NB4 (cell line): Measurements from ENCODE around the gene RIPK3.
A peak's percentile ranks its signal among the peaks of the same experiment; 100 is the strongest.
"Not testable (repeated sequence)": the region's sequence is repeated elsewhere in the genome, so short reads cannot be mapped to it uniquely, and the experiment has no call there.

Experiments
- DNase-seq: peaks from one replicate; pipeline ENCODE4 v3.0.0; 2010; ENCODE audit warnings: low read depth
- H3K4me3 ChIP-seq: one replicate; pipeline ENCODE4 v1.5.1; 2011; ENCODE audit warnings: mild to moderate bottlenecking, low read depth, low read length, moderate library complexity
- CTCF ChIP-seq: IDR thresholded peaks from one replicate; pipeline ENCODE4 v1.5.1; 2012; ENCODE audit warnings: low read depth, low read length
- MAX ChIP-seq: IDR thresholded peaks from 2 replicates; pipeline ENCODE4 v1.6.1; 2011; ENCODE audit warnings: low read depth, low read length
- MYC ChIP-seq: IDR thresholded peaks from 2 replicates; pipeline ENCODE4 v1.6.1; 2011; ENCODE audit warnings: low read depth, low read length
- POLR2A ChIP-seq: IDR thresholded peaks from 2 replicates; pipeline ENCODE4 v1.6.1; 2011; ENCODE audit warnings: mild to moderate bottlenecking; ENCODE audit not compliant: insufficient read length; ENCODE audit errors: extremely low read depth

RIPK3 gene

GRCh38 chr14:24339284-24340151 lies at the start of gene RIPK3:
Gene RIPK3 (minus strand): TSS chr14:24339991. CDS start chr14:24339826, 165 bp downstream.
- no peak for TF ChIP-seq MYC
- TF ChIP-seq MAX = no peak
- no peak for TF ChIP-seq CTCF
- no peak for TF ChIP-seq POLR2A
- DNase-seq = peak; percentile 22
- peak within 1 kb of the TSS; percentile 49 for H3K4me3 ChIP-seq

- DNase-seq = no peak
- no peak overlapping the region for H3K4me3 ChIP-seq
- TF ChIP-seq MYC (no peak), POLR2A (no peak), CTCF (no peak), MAX (no peak)
Measured at GRCh38 chr14:24389226-24389848, 49.5 kb upstream of the RIPK3 start.

- TF ChIP-seq MYC = no peak
- no peak for TF ChIP-seq POLR2A
- TF ChIP-seq MAX = no peak
- TF ChIP-seq CTCF = no peak
- no peak for DNase-seq
- H3K4me3 ChIP-seq = no peak overlapping the region
Measured at GRCh38 chr14:24388474-24389179, 48.8 kb upstream of the RIPK3 start.

GRCh38 chr14:24387579-24387978 lies 47.8 kb upstream of the RIPK3 start:
- DNase-seq, H3K4me3 ChIP-seq: not testable (repeated sequence)

- TF ChIP-seq MAX (no peak), CTCF (no peak), MYC (no peak), POLR2A (no peak)
- no peak overlapping the region for H3K4me3 ChIP-seq
- no peak for DNase-seq
Measured at GRCh38 chr14:24387009-24387345, 47.2 kb upstream of the RIPK3 start.

GRCh38 chr14:24385524-24385923 lies 45.7 kb upstream of the RIPK3 start:
- no peak for TF ChIP-seq MAX
- TF ChIP-seq POLR2A = no peak
- TF ChIP-seq MYC = no peak
- TF ChIP-seq CTCF = no peak
- DNase-seq = no peak
- no peak overlapping the region for H3K4me3 ChIP-seq
